ENCODE measurements around the gene KIAA1217.

- no peak for TF ChIP-seq CTCF (IDR thresholded peaks at IDR 0.05; ENCODE audit: poor library complexity, severe bottlenecking)
- TF ChIP-seq REST (IDR thresholded peaks at IDR 0.05; ENCODE audit: borderline replicate concordance): no peak
These were observed 124.8 kb downstream of the KIAA1217 start for GRCh38 chr10:24333736-24334135.
